Endodermal cell (in vitro differentiated cells): ENCODE results near the gene MTHFD1L. TPM values are rescaled to one million over a fixed set of nuclear protein-coding genes. Genes with fewer than 3 reads are reported as not detected.

ENCODE experiments used
- DNase-seq: peaks from one replicate; pipeline ENCODE4 v3.0.0-alpha.2; 2017
- H3K27ac ChIP-seq: 2 replicates; pipeline ENCODE4 v1.5.1; 2013; ENCODE audit warnings: mild to moderate bottlenecking, low read depth, low read length, moderate library complexity
- H3K27me3 ChIP-seq: 2 replicates; pipeline ENCODE4 v1.6.1; 2013; ENCODE audit warnings: mild to moderate bottlenecking, low read length, moderate library complexity; ENCODE audit not compliant: insufficient read depth, control insufficient read depth, poor library complexity, severe bottlenecking
- H3K36me3 ChIP-seq: 2 replicates; pipeline ENCODE4 v1.7.0; 2013; ENCODE audit warnings: mild to moderate bottlenecking, low read length, moderate library complexity; ENCODE audit not compliant: control insufficient read depth, insufficient read depth
- H3K4me1 ChIP-seq: one replicate; pipeline ENCODE4 v1.7.0; 2013; ENCODE audit warnings: low read length; ENCODE audit not compliant: control insufficient read depth, insufficient read depth
- H3K4me3 ChIP-seq: 2 replicates; pipeline ENCODE4 v1.5.1; 2013; ENCODE audit warnings: mild to moderate bottlenecking, low read length, moderate library complexity
- H3K9ac ChIP-seq: 2 replicates; pipeline ENCODE4 v1.6.1; 2013; ENCODE audit warnings: mild to moderate bottlenecking, low read length, moderate library complexity; ENCODE audit not compliant: poor library complexity, severe bottlenecking; ENCODE audit errors: extremely low read depth
- H3K9me3 ChIP-seq: 2 replicates; pipeline ENCODE4 v1.6.1; 2013; ENCODE audit warnings: mild to moderate bottlenecking, low read length, moderate library complexity; ENCODE audit not compliant: control insufficient read depth
- H3K27ac Mint-ChIP-seq: 2 replicates; pipeline ENCODE4 v1.8.0; 2020; ENCODE audit warnings: mixed read lengths
- H3K27me3 Mint-ChIP-seq: 2 replicates; pipeline ENCODE4 v1.8.0; 2021; ENCODE audit warnings: mild to moderate bottlenecking, mixed read lengths; ENCODE audit not compliant: insufficient read depth
- H3K36me3 Mint-ChIP-seq: 2 replicates; pipeline ENCODE4 v1.8.0; 2020; ENCODE audit warnings: low read depth, mixed read lengths
- H3K4me1 Mint-ChIP-seq: 2 replicates; pipeline ENCODE4 v1.8.0; 2020; ENCODE audit warnings: mixed read lengths
- H3K4me3 Mint-ChIP-seq: 2 replicates; pipeline ENCODE4 v1.8.0; 2020; ENCODE audit warnings: mild to moderate bottlenecking, moderate library complexity, mixed read lengths
- H3K9me3 Mint-ChIP-seq: 2 replicates; pipeline ENCODE4 v1.8.0; 2020; ENCODE audit warnings: mild to moderate bottlenecking, mixed read lengths
- WGBS, 2 experiments: methylation state at CpG; one replicate each; pipeline versions ENCODE4 v1.1.5 to v1.1.7; 2013; ENCODE audit warnings: missing lambda C conversion rate in 2 of 2, mixed read lengths in 1 of 2; ENCODE audit not compliant: insufficient coverage in 1 of 2, insufficient read length in 1 of 2; 5-methylcytosine and 5-hydroxymethylcytosine counted together
- total RNA-seq, 2 donors: library from RNA; stranded (reverse); fragmentation: NEBNext Ultra II Directional in 1 of 2; extraction: Animal tissue kit (Norgen Biotek cat#: 25700) in 1 of 2; gene quantifications; 2 replicates in 1 of 2; 3 replicates in 1 of 2; pipeline ENCODE4 v1.2.1, GENCODE V29; 2021
- TF ChIP-seq, protein P1 (sequence below): fragments of 200-600 bp; sonication (generic); conservative IDR thresholded peaks from 2 replicates; pipeline ENCODE4 v1.5.0; 2021; ENCODE audit warnings: antibody characterized with exemption, mild to moderate bottlenecking

The MTHFD1L gene
- total RNA-seq, 2 donors from 2014 or later, result 70.2 to 72.6 TPM

DNA sequence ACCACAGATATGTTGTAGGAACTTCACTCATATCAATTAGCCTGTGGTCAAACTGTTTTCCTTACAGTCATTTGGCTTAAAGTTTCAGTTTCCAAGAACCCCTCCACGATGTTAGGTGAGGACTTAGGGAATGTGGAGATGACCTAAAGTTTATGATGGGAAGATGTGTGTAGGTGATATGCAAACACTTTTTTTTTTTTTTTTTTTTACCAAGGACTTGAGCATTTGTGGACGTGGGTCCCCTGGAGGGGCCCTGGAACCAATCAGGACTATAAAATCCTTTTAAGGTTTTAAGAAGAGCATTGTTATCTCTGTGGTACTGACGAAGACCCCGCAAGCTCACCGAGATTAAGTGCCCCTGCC, 478 bp upstream of the MTHFD1L start:
- H3K4me1 Mint-ChIP-seq, result peaks cover 17% of the 10 kb centered on the region
- TF ChIP-seq, protein P1, sequence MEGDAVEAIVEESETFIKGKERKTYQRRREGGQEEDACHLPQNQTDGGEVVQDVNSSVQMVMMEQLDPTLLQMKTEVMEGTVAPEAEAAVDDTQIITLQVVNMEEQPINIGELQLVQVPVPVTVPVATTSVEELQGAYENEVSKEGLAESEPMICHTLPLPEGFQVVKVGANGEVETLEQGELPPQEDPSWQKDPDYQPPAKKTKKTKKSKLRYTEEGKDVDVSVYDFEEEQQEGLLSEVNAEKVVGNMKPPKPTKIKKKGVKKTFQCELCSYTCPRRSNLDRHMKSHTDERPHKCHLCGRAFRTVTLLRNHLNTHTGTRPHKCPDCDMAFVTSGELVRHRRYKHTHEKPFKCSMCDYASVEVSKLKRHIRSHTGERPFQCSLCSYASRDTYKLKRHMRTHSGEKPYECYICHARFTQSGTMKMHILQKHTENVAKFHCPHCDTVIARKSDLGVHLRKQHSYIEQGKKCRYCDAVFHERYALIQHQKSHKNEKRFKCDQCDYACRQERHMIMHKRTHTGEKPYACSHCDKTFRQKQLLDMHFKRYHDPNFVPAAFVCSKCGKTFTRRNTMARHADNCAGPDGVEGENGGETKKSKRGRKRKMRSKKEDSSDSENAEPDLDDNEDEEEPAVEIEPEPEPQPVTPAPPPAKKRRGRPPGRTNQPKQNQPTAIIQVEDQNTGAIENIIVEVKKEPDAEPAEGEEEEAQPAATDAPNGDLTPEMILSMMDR, result no peak

DNA sequence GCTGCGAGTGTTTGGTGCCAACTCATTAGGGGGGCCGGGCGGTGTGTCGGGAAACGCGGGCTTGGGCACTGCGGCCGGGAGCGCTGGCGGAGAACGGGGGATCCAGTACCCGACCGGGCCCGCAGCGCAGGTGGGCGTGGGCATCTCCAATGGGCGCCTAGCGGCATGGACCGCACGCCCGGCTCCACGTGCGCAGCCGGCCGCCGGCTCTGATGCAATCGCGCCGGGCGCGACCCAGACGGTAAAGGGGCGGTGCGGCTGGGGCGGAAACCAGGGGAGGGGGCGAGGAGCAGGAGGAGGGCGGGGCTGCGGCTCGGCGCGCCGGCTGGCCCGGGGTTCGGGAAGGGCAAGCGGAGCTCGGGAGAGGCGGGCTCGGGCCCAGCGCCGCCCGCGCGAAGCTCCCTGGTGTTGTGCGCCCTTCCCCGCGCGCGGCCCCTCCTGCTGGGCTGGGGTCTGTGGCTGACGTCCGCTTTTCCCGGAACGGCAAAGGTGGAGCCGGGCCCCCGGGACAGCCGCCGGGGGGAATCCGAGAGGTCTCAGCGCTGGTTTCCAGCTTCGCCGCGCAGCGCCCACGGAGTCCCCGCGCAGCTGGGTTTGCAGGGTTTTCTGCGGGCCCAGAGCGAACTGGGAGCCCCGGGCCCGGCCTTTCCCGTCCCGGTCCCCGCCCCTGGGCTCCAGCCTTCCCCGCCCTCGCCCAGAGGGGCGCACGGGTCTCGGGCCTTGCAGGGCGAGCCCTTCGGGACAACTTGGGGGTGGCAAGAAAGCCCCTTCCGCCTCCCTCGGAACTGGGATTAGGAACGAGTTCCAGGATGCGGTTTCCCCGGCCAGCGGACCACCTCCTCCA, 867 bp downstream of the MTHFD1L start:
- Histone ChIP-seq H3K36me3 (peaks cover 4% of the 10 kb centered on the region), H3K4me1 (no peaks in the 10 kb centered on the region), H3K9me3 (no peaks in the 10 kb centered on the region), H3K27ac (peak overlapping the region; percentile 96), H3K9ac (peak overlapping the region; percentile 87), H3K27me3 (no peaks in the 10 kb centered on the region), H3K4me3 (peak overlapping the region; percentile 97)
- DNase-seq, result peak; percentile 97
- Mint-ChIP-seq H3K36me3 (peaks cover 8% of the 10 kb centered on the region), H3K4me3 (peak overlapping the region; percentile 83), H3K4me1 (peaks cover 17% of the 10 kb centered on the region), H3K27me3 (no peaks in the 10 kb centered on the region), H3K9me3 (no peaks in the 10 kb centered on the region), H3K27ac (peak overlapping the region; percentile 97)
- WGBS, 2 experiments, result 0% methylated on average over 37 to 95 of the region's 95 CpGs
- TF ChIP-seq, protein P1, result no peak

More for the DNA sequence above, 478 bp upstream of the MTHFD1L start:
- no peak overlapping the region for H3K27ac ChIP-seq
- H3K36me3 Mint-ChIP-seq, result peaks cover 6% of the 10 kb centered on the region
- peak overlapping the region; percentile 70 for H3K9ac ChIP-seq
- H3K4me3 ChIP-seq, result peak overlapping the region; percentile 83
- H3K36me3 ChIP-seq, result peaks cover 4% of the 10 kb centered on the region
- no peaks in the 10 kb centered on the region for H3K9me3 Mint-ChIP-seq
- WGBS, 2 experiments, result 15 to 25% methylated on average over 2 to 5 of the region's 5 CpGs
- H3K27ac Mint-ChIP-seq, result peak overlapping the region; percentile 92
- peak overlapping the region; percentile 83 for H3K4me3 Mint-ChIP-seq
- H3K27me3 Mint-ChIP-seq, result no peaks in the 10 kb centered on the region
- no peaks in the 10 kb centered on the region for H3K4me1 ChIP-seq
- no peaks in the 10 kb centered on the region for H3K27me3 ChIP-seq
- DNase-seq, result no peak
- H3K9me3 ChIP-seq, result no peaks in the 10 kb centered on the region

DNA sequence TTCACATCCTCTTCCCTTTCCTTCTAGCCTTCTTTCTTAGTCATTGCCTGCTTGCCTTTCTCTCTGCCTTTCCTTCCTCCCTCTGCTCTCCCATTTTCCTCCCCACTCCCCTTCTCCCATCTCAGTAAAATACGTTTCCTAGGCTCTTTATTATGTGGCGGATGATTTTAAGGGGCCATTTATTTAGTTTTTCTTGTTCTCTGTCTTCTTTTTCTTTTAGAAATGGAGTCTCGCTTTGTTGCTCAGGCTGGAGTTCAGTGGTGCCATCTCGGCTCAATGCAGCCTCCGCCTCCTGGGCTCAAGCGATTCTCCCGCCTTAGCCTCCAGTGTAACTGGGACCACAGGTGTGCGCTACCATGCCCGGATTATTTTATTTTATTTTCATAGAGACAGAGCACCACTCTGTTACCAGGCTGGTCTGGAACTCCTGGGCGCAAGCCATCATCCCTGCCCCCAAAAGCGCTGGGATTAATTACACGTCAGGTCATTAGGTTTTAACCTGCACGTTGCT, 1.5 kb downstream of the MTHFD1L start:
- H3K36me3 Mint-ChIP-seq, result peaks cover 9% of the 10 kb centered on the region
- WGBS, 2 experiments, result 57 to 77% methylated on average over 10 to 13 of the region's 13 CpGs

More for the DNA sequence above, 1.5 kb downstream of the MTHFD1L start:
- peaks cover 5% of the 10 kb centered on the region for H3K36me3 ChIP-seq
- H3K27me3 ChIP-seq, result no peaks in the 10 kb centered on the region
- peak overlapping the region; percentile 87 for H3K9ac ChIP-seq
- H3K4me3 Mint-ChIP-seq, result peak overlapping the region; percentile 83
- H3K27ac Mint-ChIP-seq, result peak overlapping the region; percentile 95
- TF ChIP-seq, protein P1, result no peak
- no peaks in the 10 kb centered on the region for H3K4me1 ChIP-seq
- H3K9me3 Mint-ChIP-seq, result no peaks in the 10 kb centered on the region
- peak overlapping the region; percentile 96 for H3K27ac ChIP-seq
- H3K9me3 ChIP-seq, result no peaks in the 10 kb centered on the region
- DNase-seq, result no peak
- peak overlapping the region; percentile 97 for H3K4me3 ChIP-seq
- H3K27me3 Mint-ChIP-seq, result no peaks in the 10 kb centered on the region
- H3K4me1 Mint-ChIP-seq, result peaks cover 10% of the 10 kb centered on the region
